K562 (cell line): ENCODE data around the gene GNRHR. TPM values are rescaled to one million over a fixed set of nuclear protein-coding genes. Genes with fewer than 3 reads are reported as not detected.

Experiments used
- ATAC-seq: fragments of 200-7000 bp; cut with Tn5 transposase; 3 replicates; pipeline ENCODE4 v1.9.1; 2020; ENCODE audit warnings: moderate library complexity
- BruUV-seq: library from RNA; stranded (reverse); fragments of 400-500 nt; replicated peaks from 2 replicates; lab custom pipeline; 2021; lab: Mats Ljungman, UMichigan
- CTCF ChIA-PET: fragments of 300-600 bp; formaldehyde crosslinking; extraction: SDS; loops from one replicate; lab custom pipeline; 2021; ENCODE audit warnings: low intra/inter-chr PET ratio; lab: Yijun Ruan, JAX
- POLR2A ChIA-PET: fragments of 300-600, 350-650 bp; sonication (Branson Sonifier 250); formaldehyde crosslinking; extraction: SDS; loops from one replicate; lab custom pipeline; 2021; ENCODE audit warnings: antibody characterized with exemption, inconsistent platforms; lab: Yijun Ruan, JAX
- DNase-seq, 4 experiments: peaks; one replicate each; pipeline versions ENCODE4 v3.0.0 to v3.0.0-alpha.2; 2011 to 2018; ENCODE audit warnings: low spot score in 3 of 4, mixed read lengths in 3 of 4; ENCODE audit errors: extremely low read depth in 1 of 4
- FAIRE-seq: peaks from 2 replicates; lab custom pipeline; 2011; peaks lifted over from hg19 to GRCh38; lab: Jason Lieb, UNC
- H2AFZ ChIP-seq: 2 replicates; pipeline ENCODE4 v1.6.0; 2011; ENCODE audit warnings: low read depth, low read length, control low read depth, inconsistent platforms
- H3K27ac ChIP-seq: fragments of 200-600 bp; 3 replicates; pipeline ENCODE4 v1.8.0; 2011; ENCODE audit warnings: low read depth, mild to moderate bottlenecking, control low read depth, inconsistent platforms, low read length, moderate library complexity, mixed read lengths; ENCODE audit errors: extremely low read depth
- H3K27me3 ChIP-seq, 2 experiments: fragments of 300-600 bp in 1 of 2; 2 replicates in 1 of 2; 3 replicates in 1 of 2; pipeline versions ENCODE4 v1.6.0 to v1.8.0; 2011; ENCODE audit warnings: inconsistent platforms in 2 of 2, low read length in 2 of 2, mild to moderate bottlenecking in 1 of 2, mixed read lengths in 1 of 2, moderate library complexity in 1 of 2; ENCODE audit not compliant: control insufficient read depth in 2 of 2, insufficient read depth in 2 of 2
- H3K36me3 ChIP-seq: fragments of 300-600 bp; 3 replicates; pipeline ENCODE4 v1.8.0; 2011; ENCODE audit warnings: mild to moderate bottlenecking, low read length, inconsistent platforms; ENCODE audit not compliant: control insufficient read depth, insufficient read depth
- H3K4me1 ChIP-seq, 2 experiments: fragments of 200-600 bp in 1 of 2; replicated peaks in 1 of 2; 2 replicates in 1 of 2; 3 replicates in 1 of 2; pipeline versions ENCODE4 v1.5.1 to v1.8.0; 2011; ENCODE audit warnings: inconsistent platforms in 2 of 2, low read length in 2 of 2, mild to moderate bottlenecking in 1 of 2, mixed read lengths in 1 of 2, moderate library complexity in 1 of 2; ENCODE audit not compliant: control insufficient read depth in 2 of 2, insufficient read depth in 2 of 2
- H3K4me2 ChIP-seq: 2 replicates; pipeline ENCODE4 v1.6.1; 2011; ENCODE audit warnings: low read length, control low read depth, inconsistent platforms, mixed read lengths; ENCODE audit not compliant: insufficient read depth
- H3K4me3 ChIP-seq: fragments of 200-600 bp; sonication (generic), shearing (Covaris generic); 2 replicates; pipeline ENCODE4 v1.5.1; 2016; ENCODE audit warnings: control low read depth, inconsistent platforms
- H3K79me2 ChIP-seq: fragments of 200-600 bp; 3 replicates; pipeline ENCODE4 v1.8.0; 2011; ENCODE audit warnings: low read length, inconsistent platforms; ENCODE audit not compliant: control insufficient read depth, insufficient read depth
- H3K9ac ChIP-seq, 2 experiments: 2 replicates each; pipeline versions ENCODE4 v1.6.0 to v1.6.1; 2011; ENCODE audit warnings: low read depth in 2 of 2, low read length in 2 of 2, control low read depth in 1 of 2, inconsistent platforms in 1 of 2, mild to moderate bottlenecking in 1 of 2, mixed read lengths in 1 of 2; ENCODE audit not compliant: insufficient read depth in 1 of 2
- H3K9me1 ChIP-seq: one replicate; pipeline ENCODE4 v1.6.0; 2011; ENCODE audit warnings: inconsistent platforms, mild to moderate bottlenecking, low read length, moderate library complexity; ENCODE audit not compliant: control insufficient read depth, insufficient read depth
- H3K9me3 ChIP-seq: replicated peaks from 2 replicates; pipeline ENCODE4 v1.5.1; 2011; ENCODE audit warnings: low read depth, low read length, inconsistent platforms; ENCODE audit not compliant: control insufficient read depth, insufficient read depth
- H4K20me1 ChIP-seq: replicated peaks from 2 replicates; pipeline ENCODE4 v1.6.1; 2011; ENCODE audit warnings: low read length, inconsistent platforms, mixed read lengths; ENCODE audit not compliant: control insufficient read depth, insufficient read depth
- GTF2B ChIP-seq: IDR thresholded peaks from 2 replicates; pipeline ENCODE4 v1.6.1; 2011; ENCODE audit not compliant: insufficient read length; ENCODE audit errors: extremely low read depth
- HEY1 ChIP-seq: fragments of 250-450 bp; sonication (Bioruptor Pico); IDR thresholded peaks from 2 replicates; pipeline ENCODE4 v1.5.0; 2020; ENCODE audit warnings: mild to moderate bottlenecking, moderate library complexity, borderline replicate concordance
- HNRNPL ChIP-seq: fragments of 200-400 bp; formaldehyde crosslinking; IDR thresholded peaks from 2 replicates; pipeline ENCODE4 v1.6.1; 2017; ENCODE audit warnings: low read depth, mild to moderate bottlenecking, low read length
- MAFG ChIP-seq: fragments of 450-650 bp; conservative IDR thresholded peaks from 2 replicates; pipeline ENCODE4 v1.6.1; 2016; ENCODE audit warnings: missing genetic modification characterization, missing compliant biosample characterization
- MLLT1 ChIP-seq, 2 experiments: fragments of 450-650 bp; IDR thresholded peaks; 2 replicates each; pipeline ENCODE4 v1.6.1; 2016
- MYNN ChIP-seq, 2 experiments: sonication (generic); formaldehyde crosslinking in 1 of 2; IDR thresholded peaks; 2 replicates each; pipeline versions ENCODE4 v1.5.0 to v1.6.1; 2016 to 2020; ENCODE audit warnings: antibody characterized with exemption in 1 of 2, missing genetic modification reagents in 1 of 2
- PCBP1 ChIP-seq: fragments of 200-400 bp; formaldehyde crosslinking; IDR thresholded peaks from 2 replicates; pipeline ENCODE4 v1.6.1; 2018; ENCODE audit warnings: mild to moderate bottlenecking, low read depth, low read length; ENCODE audit not compliant: poor library complexity, severe bottlenecking
- SFPQ ChIP-seq: fragments of 200-400 bp; formaldehyde crosslinking; IDR thresholded peaks from 2 replicates; pipeline ENCODE4 v1.6.1; 2017; ENCODE audit warnings: mild to moderate bottlenecking, low read depth, low read length, moderate library complexity
- TCFL5 ChIP-seq: fragments of 250-450 bp; sonication (Bioruptor Pico); conservative IDR thresholded peaks from 2 replicates; pipeline ENCODE4 v1.6.1; 2021; ENCODE audit warnings: mild to moderate bottlenecking, moderate library complexity, matching md5 sums
- TEAD1 ChIP-seq, 2 experiments: fragments of 450-650 bp in 1 of 2; sonication (generic) in 1 of 2; formaldehyde crosslinking; IDR thresholded peaks; 2 replicates each; pipeline versions ENCODE4 v1.4.0 to v1.8.0; 2020 to 2022; ENCODE audit warnings: mild to moderate bottlenecking in 2 of 2, missing genetic modification reagents in 1 of 2
- THAP12 ChIP-seq: fragments of 250-450 bp; sonication (Bioruptor Pico); IDR thresholded peaks from 2 replicates; pipeline ENCODE4 v1.9.0; 2021; ENCODE audit warnings: mild to moderate bottlenecking, inconsistent platforms
- U2AF2 ChIP-seq: fragments of 200-400 bp; formaldehyde crosslinking; optimal IDR thresholded peaks from 2 replicates; pipeline ENCODE3; 2017; ENCODE audit warnings: low read depth, mild to moderate bottlenecking, low read length
- YY1 ChIP-seq, 3 experiments: IDR thresholded peaks; 2 replicates each; pipeline ENCODE4 v1.6.1; 2011; ENCODE audit warnings: low read length in 2 of 3, mild to moderate bottlenecking in 2 of 3, moderate library complexity in 2 of 3, borderline replicate concordance in 1 of 3, control low read depth in 1 of 3, low read depth in 1 of 3; ENCODE audit not compliant: insufficient read depth in 3 of 3, insufficient replicate concordance in 2 of 3, control insufficient read depth in 1 of 3, insufficient read length in 1 of 3; ENCODE audit errors: extremely low read depth in 1 of 3
- ZNF436 ChIP-seq: fragments of 250-450, 450-650 bp; sonication (Bioruptor Pico); formaldehyde crosslinking; IDR thresholded peaks from 2 replicates; pipeline ENCODE4 v1.7.0; 2020; ENCODE audit warnings: mild to moderate bottlenecking
- WGBS: fragments of 100-300 bp; shearing (Covaris generic); methylation state at CpG from one replicate; pipeline ENCODE4 v1.1.6; 2016; ENCODE audit warnings: low coverage, mixed read lengths; ENCODE audit not compliant: insufficient coverage; ENCODE audit errors: missing lambda C conversion rate; 5-methylcytosine and 5-hydroxymethylcytosine counted together
- in situ Hi-C: fragments of 300-500 bp; cut with MboI; formaldehyde crosslinking; loops from 4 replicates; pipeline ENCODE4 v1.15.0; 2018; ENCODE audit warnings: inconsistent platforms, mixed read lengths
- intact Hi-C: fragments of 100-400 bp; cut with micrococcal nuclease; formaldehyde crosslinking; loops from 2 replicates; pipeline ENCODE4 v1.14.2; 2022
- polyA plus RNA-seq, 8 experiments: library from polyadenylated mRNA; depleted of rRNA in 4 of 8; stranded (reverse) in 5 of 8; unstranded in 3 of 8; fragments of >200 nt; fragmentation: Nextera tagmentation in 2 of 8; fragmentation: Illumina TruSeq in 1 of 8; extraction: Ambion mirVana in 2 of 8; extraction: Trizol in 1 of 8; gene quantifications; 2 replicates each; pipeline versions ENCODE4 v1.2.1 to v1.2.3, GENCODE V29; 2011 to 2014; ENCODE audit warnings: inconsistent platforms in 1 of 8, missing spikeins in 1 of 8
- total RNA-seq, 7 experiments: library from RNA; depleted of rRNA in 6 of 7; stranded (reverse); fragments of >200 nt in 6 of 7; fragmentation: Illumina TruSeq in 2 of 7; extraction: Trizol in 2 of 7; gene quantifications; 2 replicates each; pipeline versions ENCODE4 v1.2.1 to v1.2.3, GENCODE V29; 2011 to 2021; ENCODE audit warnings: low replicate concordance in 1 of 7

Gene GNRHR
- total and polyA plus RNA-seq, 9 of the 15 experiments (the other 6 are each of a cell fraction or from before 2014, with no cell fraction given) = 0.06 to 0.13 TPM; not detected in 7

GRCh38 chr4:67714955-67715354, 39.2 kb downstream of the GNRHR start:
- H3K4me2 ChIP-seq = no peak overlapping the region
- peak overlapping the region in 1 of 2 experiments; percentile 31; a peak in 1 of 4 replicates for H3K9ac ChIP-seq
- H3K27me3 ChIP-seq = no peaks in the 10 kb centered on the region
- H3K9me3 ChIP-seq = no peaks in the 10 kb centered on the region
- no peak overlapping the region for H2AFZ ChIP-seq
- BruUV-seq = no TSS peak
- peaks cover 35 to 50% of the 10 kb centered on the region in 2 experiments for H3K4me1 ChIP-seq
- peak overlapping the region; percentile 79; the same call in 1 of the 3 replicates for H3K27ac ChIP-seq
- ChIA-PET POLR2A (interaction anchor here (0.6 to 3.1 kb wide), 4 partner anchors 11 to 17 kb away, joined by 3 to 13 read pairs (median 8); partner anchors contain the start of gene UBA6), CTCF (no interaction called here)
- H3K4me3 ChIP-seq = no peak overlapping the region
- in situ Hi-C loops = no loop called here
- intact Hi-C loops = no loop called here
- ATAC-seq = peak; percentile 60
- no peaks in the 10 kb centered on the region for H3K9me1 ChIP-seq
- 62% methylated on average over 5 of the region's 6 CpGs for WGBS
- peaks cover 89% of the 10 kb centered on the region for H3K79me2 ChIP-seq
- H4K20me1 ChIP-seq = peaks cover 7% of the 10 kb centered on the region; the same call in 1 of the 2 replicates
- DNase-seq = peak in 1 of 4 experiments; percentile 53
- H3K36me3 ChIP-seq = peaks cover 20% of the 10 kb centered on the region; the same call in 2 of the 3 replicates
- FAIRE-seq = no peak
- TF ChIP-seq HEY1 (CRISPR knock-in tag) (no peak), HNRNPL (no peak), PCBP1 (no peak), MAFG (no peak), TCFL5 (CRISPR knock-in tag) (no peak), U2AF2 (no peak), MYNN (IDR thresholded peaks at IDR 0.05) (no peak), MYNN (CRISPR knock-in tag; IDR thresholded peaks at IDR 0.05) (no peak), MLLT1 (IDR thresholded peaks at IDR 0.05) (no peak), YY1 (IDR thresholded peaks at IDR 0.05; ENCODE audit: borderline replicate concordance in 1 of 3, control insufficient read depth in 1 of 3, extremely low read depth in 1 of 3, insufficient read depth in 3 of 3, insufficient read length in 1 of 3, insufficient replicate concordance in 2 of 3, low read depth in 1 of 3, low read length in 2 of 3) (peak in 1 of 3 experiments; percentile 41), TEAD1 (CRISPR knock-in tag; IDR thresholded peaks at IDR 0.05) (no peak), ZNF436 (CRISPR knock-in tag) (no peak), SFPQ (no peak), THAP12 (CRISPR knock-in tag) (no peak), GTF2B (no peak)
